A172 (cell line): ENCODE data around the gene LACRT. TPM values are rescaled to one million over a fixed set of nuclear protein-coding genes. Genes with fewer than 3 reads are reported as not detected.

ENCODE experiments used
- DNase-seq: peaks from one replicate; pipeline ENCODE4 v3.0.0-alpha.2; 2015; ENCODE audit warnings: low spot score
- total RNA-seq: library from RNA; depleted of rRNA; stranded (reverse); fragments of >200 nt; shearing (Covaris generic); gene quantifications from 2 replicates; pipeline ENCODE4 v1.2.3, GENCODE V29; 2014; rRNA removed

The LACRT gene
- total RNA-seq, 1 experiment from 2014 or later: not detected

- DNase-seq: no peak
Measured at GRCh38 chr12:54602661-54603060, 32.0 kb downstream of the LACRT start.

- DNase-seq: peak; percentile 21
Measured at GRCh38 chr12:54601841-54602240, 32.9 kb downstream of the LACRT start.

- no peak for DNase-seq
Measured at GRCh38 chr12:54598970-54599369, 35.7 kb downstream of the LACRT start.

- DNase-seq: peak; percentile 60
Measured at GRCh38 chr12:54596526-54596946, 38.2 kb downstream of the LACRT start.

- DNase-seq: no peak
Measured at GRCh38 chr12:54595471-54595870, 39.2 kb downstream of the LACRT start.

GRCh38 chr12:54593725-54594124, 41.0 kb downstream of the LACRT start:
- no peak for DNase-seq

- no peak for DNase-seq
Measured at GRCh38 chr12:54593135-54593534, 41.6 kb downstream of the LACRT start.

GRCh38 chr12:54592316-54592715, 42.4 kb downstream of the LACRT start:
- peak; percentile 11 for DNase-seq

GRCh38 chr12:54590978-54591591, 43.6 kb downstream of the LACRT start:
- DNase-seq: no peak

- DNase-seq: no peak
Measured at GRCh38 chr12:54589964-54590363, 44.7 kb downstream of the LACRT start.

- no peak for DNase-seq
Measured at GRCh38 chr12:54588890-54589267, 45.8 kb downstream of the LACRT start.

GRCh38 chr12:54588110-54588889, 46.4 kb downstream of the LACRT start, which contains the start of gene PPP1R1A:
TSS of gene PPP1R1A (minus strand) at chr12:54588659. CDS start at chr12:54588488, 171 bp downstream.
- DNase-seq: no peak

GRCh38 chr12:54587315-54587873, 47.3 kb downstream of the LACRT start:
- no peak for DNase-seq

- no peak for DNase-seq
Measured at GRCh38 chr12:54586620-54587019, 48.1 kb downstream of the LACRT start.

GRCh38 chr12:54585243-54585642, 49.5 kb downstream of the LACRT start:
- DNase-seq: no peak

- DNase-seq: no peak
Measured at GRCh38 chr12:54584128-54584527, 50.6 kb downstream of the LACRT start.

- DNase-seq: no peak
Measured at GRCh38 chr12:54583726-54584125, 51.0 kb downstream of the LACRT start.

- no peak for DNase-seq
Measured at GRCh38 chr12:54581412-54581811, 53.3 kb downstream of the LACRT start.

Other genes starting within 250 kb of the LACRT start
- gene ITGA5, start 215.6 kb downstream of the LACRT start, total RNA-seq: 215 and 219 TPM in 2 replicates
- not detected in 2 replicates for gene GTSF1, start 161.3 kb downstream of the LACRT start, total RNA-seq
- not detected in 2 replicates for gene NCKAP1L, start 137.1 kb downstream of the LACRT start, total RNA-seq
- gene PDE1B, start 85.3 kb downstream of the LACRT start, total RNA-seq: 0.10 TPM in 1 of 2 replicates, not detected in the other
- gene PPP1R1A, start 46.2 kb downstream of the LACRT start, total RNA-seq: not detected in 2 replicates
- not detected in 2 replicates for gene DCD, start 13.5 kb upstream of the LACRT start, total RNA-seq
- not detected in 2 replicates for gene MUCL1, start 219.6 kb upstream of the LACRT start, total RNA-seq